ENCODE measurements around the gene PCDHGC4. TPM values are rescaled to one million over a fixed set of nuclear protein-coding genes. Genes with fewer than 3 reads are reported as not detected.
A peak's percentile ranks its signal among the peaks of the same experiment; 100 is the strongest.

PCDHGC4 gene
- total and polyA plus RNA-seq, 9 donors = 0.22 to 4.5 (median 2.3) TPM

GRCh38 chr5:141512390-141512910 lies 27.6 kb downstream of the PCDHGC4 start:
- intact Hi-C loops (cut with DNase I) = loop anchor here in 3 of 4 donors (2.0 to 5.0 kb wide), 3 partner anchors 35 to 50 kb away; partner anchors contain the start of gene PCDHGC3 (in 3 of the 3)
- H3K4me1 ChIP-seq (ENCODE audit: insufficient read depth) = peaks cover 17% of the 10 kb centered on the region

GRCh38 chr5:141512911-141513626 lies 28.2 kb downstream of the PCDHGC4 start:
- DNase-seq = peak; percentile 39 to 70 (median 62)
- intact Hi-C loops (cut with DNase I) = loop anchor here in 3 of 4 donors (2.0 to 5.0 kb wide), 3 partner anchors 36 to 49 kb away; partner anchors contain the start of gene PCDHGC3 (in 3 of the 3)
- WGBS, 3 donors = 0 to 4% (median 1%) methylated on average over 43 of the region's 43 CpGs
- Histone ChIP-seq H3K27ac (peak overlapping the region; percentile 74 to 82), H3K4me1 (ENCODE audit: insufficient read depth) (peaks cover 14% of the 10 kb centered on the region), H3K27me3 (no peaks in the 10 kb centered on the region), H3K9me3 (no peaks in the 10 kb centered on the region), H3K36me3 (no peaks in the 10 kb centered on the region), H3K4me3 (peak overlapping the region; percentile 64)
- TF ChIP-seq POLR2A (IDR thresholded peaks at IDR 0.05) = no peak
- no peak for TF ChIP-seq EP300 (IDR thresholded peaks at IDR 0.05)
- TF ChIP-seq, protein P1, sequence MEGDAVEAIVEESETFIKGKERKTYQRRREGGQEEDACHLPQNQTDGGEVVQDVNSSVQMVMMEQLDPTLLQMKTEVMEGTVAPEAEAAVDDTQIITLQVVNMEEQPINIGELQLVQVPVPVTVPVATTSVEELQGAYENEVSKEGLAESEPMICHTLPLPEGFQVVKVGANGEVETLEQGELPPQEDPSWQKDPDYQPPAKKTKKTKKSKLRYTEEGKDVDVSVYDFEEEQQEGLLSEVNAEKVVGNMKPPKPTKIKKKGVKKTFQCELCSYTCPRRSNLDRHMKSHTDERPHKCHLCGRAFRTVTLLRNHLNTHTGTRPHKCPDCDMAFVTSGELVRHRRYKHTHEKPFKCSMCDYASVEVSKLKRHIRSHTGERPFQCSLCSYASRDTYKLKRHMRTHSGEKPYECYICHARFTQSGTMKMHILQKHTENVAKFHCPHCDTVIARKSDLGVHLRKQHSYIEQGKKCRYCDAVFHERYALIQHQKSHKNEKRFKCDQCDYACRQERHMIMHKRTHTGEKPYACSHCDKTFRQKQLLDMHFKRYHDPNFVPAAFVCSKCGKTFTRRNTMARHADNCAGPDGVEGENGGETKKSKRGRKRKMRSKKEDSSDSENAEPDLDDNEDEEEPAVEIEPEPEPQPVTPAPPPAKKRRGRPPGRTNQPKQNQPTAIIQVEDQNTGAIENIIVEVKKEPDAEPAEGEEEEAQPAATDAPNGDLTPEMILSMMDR (IDR thresholded peaks at IDR 0.05) = no peak

More at GRCh38 chr5:141512390-141512910, 27.6 kb downstream of the PCDHGC4 start:
- H3K27me3 ChIP-seq = no peaks in the 10 kb centered on the region
- WGBS, 3 donors = 1 to 10% (median 2%) methylated on average over 28 of the region's 28 CpGs
- no peaks in the 10 kb centered on the region for H3K36me3 ChIP-seq
- no peaks in the 10 kb centered on the region for H3K9me3 ChIP-seq
- peak overlapping the region; percentile 74 to 82 for H3K27ac ChIP-seq
- peak; percentile 82 to 91 (median 89) for DNase-seq
- TF ChIP-seq EP300 (IDR thresholded peaks at IDR 0.05) (no peak), POLR2A (IDR thresholded peaks at IDR 0.05) (no peak)
- TF ChIP-seq, protein P1 (IDR thresholded peaks at IDR 0.05) = peak; percentile 76 to 82 (median 80)
- peak overlapping the region; percentile 64 for H3K4me3 ChIP-seq

DNA sequence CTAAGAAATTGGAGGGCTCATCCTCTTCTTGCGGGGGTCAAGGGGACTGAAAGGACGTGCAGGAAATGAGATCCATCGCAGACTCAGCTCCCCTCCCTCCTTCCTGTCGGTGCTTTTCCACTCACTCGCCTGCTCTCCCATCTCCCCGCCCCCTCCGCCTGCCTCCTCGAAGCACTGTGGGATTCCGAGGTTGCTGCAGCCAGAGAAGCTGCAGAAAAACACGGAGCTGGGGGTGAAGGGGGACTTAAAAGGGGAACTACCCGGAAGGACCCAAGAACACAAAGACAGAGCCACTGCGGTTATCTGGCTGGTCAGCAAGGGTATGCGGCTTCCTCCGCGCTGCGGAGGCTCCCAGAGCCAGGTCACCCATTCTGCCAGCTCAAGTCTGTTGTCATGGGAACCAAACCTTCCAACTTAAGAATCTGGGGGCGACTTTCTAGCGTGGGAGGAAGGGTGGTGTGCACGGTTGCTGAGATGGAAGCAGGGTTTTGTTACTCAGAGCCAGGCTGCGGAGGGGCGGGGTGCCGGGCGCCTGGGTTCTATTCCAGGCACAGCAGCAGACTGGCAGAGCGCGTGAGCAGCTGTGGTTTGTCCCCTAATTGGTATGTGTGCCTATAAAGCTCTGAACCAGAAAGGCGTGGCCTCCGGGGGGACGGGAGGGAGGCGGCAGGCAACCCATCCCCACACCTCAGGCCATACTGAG lies 28.9 kb downstream of the PCDHGC4 start:
- Histone ChIP-seq H3K4me1 (ENCODE audit: insufficient read depth) (peaks cover 11% of the 10 kb centered on the region), H3K27ac (peak overlapping the region; percentile 74 to 82), H3K9me3 (no peaks in the 10 kb centered on the region), H3K27me3 (no peaks in the 10 kb centered on the region), H3K4me3 (peak overlapping the region; percentile 64), H3K36me3 (no peaks in the 10 kb centered on the region)
- TF ChIP-seq, protein P1 (IDR thresholded peaks at IDR 0.05) = no peak
- peak; percentile 45 for TF ChIP-seq POLR2A (IDR thresholded peaks at IDR 0.05)
- no peak for TF ChIP-seq EP300 (IDR thresholded peaks at IDR 0.05)
- intact Hi-C loops (cut with DNase I) = loop anchor here in 3 of 4 donors (2.0 to 5.0 kb wide), 3 partner anchors 36 to 49 kb away; partner anchors contain the start of gene PCDHGC3 (in 3 of the 3)
- whole genome bisulfite sequencing, 3 donors = 1 to 3% (median 2%) methylated on average over 28 to 29 of the region's 29 CpGs
- peak; percentile 83 to 85 (median 84) for DNase-seq
